Uterus (tissue), 2 donors: ENCODE data around the gene SCAF4.

Experiments used
- CTCF ChIP-seq, 4 experiments: fragments of 200-600 bp in 2 of 4; fragments of 450-650 bp in 2 of 4; sonication (generic) in 2 of 4; IDR thresholded peaks; one replicate each; pipeline ENCODE4 v1.5.1; 2016 to 2019; ENCODE audit warnings: antibody characterized with exemption in 4 of 4, mild to moderate bottlenecking in 2 of 4, moderate library complexity in 1 of 4
- POLR2A ChIP-seq, 2 donors: fragments of 450-650 bp; IDR thresholded peaks; one replicate each; pipeline ENCODE4 v1.6.1; 2016; ENCODE audit warnings: antibody characterized with exemption in 2 of 2, mild to moderate bottlenecking in 1 of 2, moderate library complexity in 1 of 2

DNA sequence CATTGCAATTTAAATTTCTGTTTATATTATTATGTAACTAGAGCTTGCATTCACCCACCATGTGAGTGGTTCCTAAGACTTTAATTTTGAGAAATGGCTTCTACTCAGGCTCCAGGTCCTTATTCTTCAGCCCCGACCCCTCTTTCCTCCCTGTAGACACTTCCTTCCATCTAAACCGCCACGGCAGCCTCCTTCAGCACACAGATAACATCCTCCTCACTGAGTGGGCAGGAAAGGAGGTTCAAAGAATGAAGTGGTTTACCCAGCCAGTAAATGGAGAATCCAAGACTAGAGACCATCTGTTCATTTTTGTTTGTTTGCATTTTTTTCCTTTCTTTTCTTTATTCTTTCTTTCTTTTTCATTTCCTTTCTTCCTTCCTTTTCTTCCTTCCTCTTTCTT lies 109.5 kb downstream of the SCAF4 start:
- TF ChIP-seq CTCF (IDR thresholded peaks at IDR 0.05), result no peak
- TF ChIP-seq POLR2A (IDR thresholded peaks at IDR 0.05), result no peak
